ENCODE results near the gene RAET1E.
"Not testable (repeated sequence)": the region's sequence is repeated elsewhere in the genome, so short reads cannot be mapped to it uniquely, and the experiment has no call there.

Gene RAET1E

GRCh38 chr6:149913540-149914240, 15.8 kb upstream of the RAET1E start:
- no peak overlapping the region for H3K4me3 ChIP-seq (ENCODE audit: low read length)
- TF ChIP-seq, protein P1, sequence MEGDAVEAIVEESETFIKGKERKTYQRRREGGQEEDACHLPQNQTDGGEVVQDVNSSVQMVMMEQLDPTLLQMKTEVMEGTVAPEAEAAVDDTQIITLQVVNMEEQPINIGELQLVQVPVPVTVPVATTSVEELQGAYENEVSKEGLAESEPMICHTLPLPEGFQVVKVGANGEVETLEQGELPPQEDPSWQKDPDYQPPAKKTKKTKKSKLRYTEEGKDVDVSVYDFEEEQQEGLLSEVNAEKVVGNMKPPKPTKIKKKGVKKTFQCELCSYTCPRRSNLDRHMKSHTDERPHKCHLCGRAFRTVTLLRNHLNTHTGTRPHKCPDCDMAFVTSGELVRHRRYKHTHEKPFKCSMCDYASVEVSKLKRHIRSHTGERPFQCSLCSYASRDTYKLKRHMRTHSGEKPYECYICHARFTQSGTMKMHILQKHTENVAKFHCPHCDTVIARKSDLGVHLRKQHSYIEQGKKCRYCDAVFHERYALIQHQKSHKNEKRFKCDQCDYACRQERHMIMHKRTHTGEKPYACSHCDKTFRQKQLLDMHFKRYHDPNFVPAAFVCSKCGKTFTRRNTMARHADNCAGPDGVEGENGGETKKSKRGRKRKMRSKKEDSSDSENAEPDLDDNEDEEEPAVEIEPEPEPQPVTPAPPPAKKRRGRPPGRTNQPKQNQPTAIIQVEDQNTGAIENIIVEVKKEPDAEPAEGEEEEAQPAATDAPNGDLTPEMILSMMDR (IDR thresholded peaks at IDR 0.05; ENCODE audit: insufficient read depth, low read depth, low read length, missing control alignments): no peak
- no peak for DNase-seq (ENCODE audit: low read depth)

- no peak overlapping the region for H3K4me3 ChIP-seq (ENCODE audit: low read length)
Observed at GRCh38 chr6:149913085-149913484, 15.2 kb upstream of the RAET1E start.

GRCh38 chr6:149912680-149913079, 14.8 kb upstream of the RAET1E start:
- DNase-seq (ENCODE audit: low read depth); H3K4me3 ChIP-seq (ENCODE audit: low read length): not testable (repeated sequence)

More at GRCh38 chr6:149913085-149913484, 15.2 kb upstream of the RAET1E start:
- DNase-seq (ENCODE audit: low read depth): peak; percentile 29
- TF ChIP-seq, protein P1 (IDR thresholded peaks at IDR 0.05; ENCODE audit: insufficient read depth, low read depth, low read length, missing control alignments): no peak

- H3K4me3 ChIP-seq (ENCODE audit: low read length): no peak overlapping the region
- DNase-seq (ENCODE audit: low read depth): no peak
- TF ChIP-seq, protein P1 (IDR thresholded peaks at IDR 0.05; ENCODE audit: insufficient read depth, low read depth, low read length, missing control alignments): no peak
Observed at GRCh38 chr6:149910721-149911151, 12.8 kb upstream of the RAET1E start.

GRCh38 chr6:149909701-149910470, 12.0 kb upstream of the RAET1E start:
- no peak for DNase-seq (ENCODE audit: low read depth)
- TF ChIP-seq, protein P1 (IDR thresholded peaks at IDR 0.05; ENCODE audit: insufficient read depth, low read depth, low read length, missing control alignments): no peak
- no peak overlapping the region for H3K4me3 ChIP-seq (ENCODE audit: low read length)

DNA sequence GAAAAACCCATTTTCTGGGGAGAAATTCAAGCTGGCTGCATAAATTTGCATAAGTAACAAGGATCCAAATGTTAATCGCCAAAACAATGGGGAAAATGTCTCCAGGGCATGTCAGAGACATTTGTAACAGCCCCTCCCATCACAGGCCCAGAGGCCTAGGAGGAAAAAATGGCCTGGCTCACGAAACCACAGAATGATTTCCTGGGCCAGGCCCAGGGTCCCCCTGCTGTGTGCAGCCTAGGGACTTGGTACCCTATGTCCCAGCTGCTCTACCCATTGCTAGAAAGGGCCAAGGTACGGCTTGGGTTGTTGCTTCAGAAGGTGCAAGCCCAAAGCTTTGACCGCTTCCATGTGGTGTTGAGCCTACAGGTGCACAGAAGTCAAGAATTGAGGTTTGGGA, 10.6 kb upstream of the RAET1E start:
- not testable (repeated sequence) for H3K4me3 ChIP-seq (ENCODE audit: low read length); DNase-seq (ENCODE audit: low read depth)

GRCh38 chr6:149907317-149907716, 9.4 kb upstream of the RAET1E start:
- DNase-seq (ENCODE audit: low read depth): no peak
- no peak overlapping the region for H3K4me3 ChIP-seq (ENCODE audit: low read length)
- TF ChIP-seq, protein P1 (IDR thresholded peaks at IDR 0.05; ENCODE audit: insufficient read depth, low read depth, low read length, missing control alignments): no peak

DNA sequence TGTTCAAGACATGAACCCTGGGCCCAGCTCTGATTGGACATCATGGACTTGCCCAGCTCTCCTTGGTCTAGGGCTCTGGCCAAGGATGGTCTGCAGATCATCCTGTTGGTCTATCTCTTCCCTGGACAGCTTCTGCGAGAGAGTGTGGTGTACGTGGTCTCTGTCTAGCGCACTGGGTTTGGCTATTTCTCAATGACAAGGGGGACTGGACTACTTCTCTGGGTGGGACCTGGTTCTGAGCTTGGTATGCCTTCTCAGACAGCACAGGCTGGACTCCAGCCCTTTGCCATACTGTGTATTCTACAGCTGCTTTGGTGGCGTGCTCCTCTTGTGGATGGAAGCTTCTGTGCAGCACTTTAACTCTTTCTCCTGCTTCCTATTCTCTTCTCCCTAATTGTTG, 8.5 kb upstream of the RAET1E start:
- TF ChIP-seq, protein P1 (IDR thresholded peaks at IDR 0.05; ENCODE audit: insufficient read depth, low read depth, low read length, missing control alignments): no peak
- no peak overlapping the region for H3K4me3 ChIP-seq (ENCODE audit: low read length)
- no peak for DNase-seq (ENCODE audit: low read depth)
